Measurements from ENCODE around the gene CDKN1A. TPM values are rescaled to one million over a fixed set of nuclear protein-coding genes. Genes with fewer than 3 reads are reported as not detected.

CDKN1A gene
- total and polyA plus RNA-seq, 10 of the 15 experiments (the other 5 are each of a cell fraction or from before 2014, with no cell fraction given) = 25.2 to 637 (median 216) TPM

DNA sequence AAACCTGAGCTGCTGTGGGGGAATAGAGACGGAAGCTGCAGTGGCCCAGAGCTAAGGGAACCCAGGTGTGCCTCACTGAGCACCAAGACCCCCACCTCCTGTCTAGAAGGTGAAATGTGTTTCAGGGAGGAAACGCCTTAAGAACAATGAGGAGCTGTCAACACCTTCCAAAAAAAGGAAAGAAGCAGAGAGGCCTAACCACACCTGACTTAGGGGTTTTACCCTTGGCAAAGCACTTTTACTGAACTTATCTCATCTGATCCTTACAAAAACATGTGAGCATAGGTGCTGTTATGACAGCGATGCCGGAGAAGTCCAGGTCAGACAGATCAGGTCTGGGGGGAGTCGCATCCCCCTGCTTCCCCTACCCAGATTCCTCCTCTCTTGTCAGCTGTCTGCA is 16.1 kb upstream of the CDKN1A start (continued):
- TF ChIP-seq EP300 (IDR thresholded peaks at IDR 0.05; ENCODE audit: borderline replicate concordance in 1 of 2, control insufficient read depth in 1 of 2, low read depth in 2 of 2, low read length in 2 of 2) (peak in 1 of 2 experiments; percentile 15; a peak in 1 of 4 replicates), RAD21 (IDR thresholded peaks at IDR 0.05; ENCODE audit: insufficient read depth, low read depth, low read length) (peak; percentile 9; the same call in 1 of the 2 replicates), NFYA (IDR thresholded peaks at IDR 0.05; ENCODE audit: borderline replicate concordance, low read depth, low read length) (no peak), IKZF2 (IDR thresholded peaks at IDR 0.05) (peak; percentile 78; a peak in 3 of 4 replicates), SIN3A (IDR thresholded peaks at IDR 0.05; ENCODE audit: low read depth, low read length) (no peak), DPF2 (IDR thresholded peaks at IDR 0.05) (0 out of 2 replicates have a peak, but pooled peaks have one; percentile 28), RUNX3 (IDR thresholded peaks at IDR 0.05; ENCODE audit: low read length) (peak; percentile 73), RAD51 (IDR thresholded peaks at IDR 0.05) (peak; percentile 46), HDAC2 (IDR thresholded peaks at IDR 0.05) (no peak), IKZF1 (conservative IDR thresholded peaks at IDR 0.05) (peak; percentile 68; the same call in 1 of the 2 replicates), SPI1 (IDR thresholded peaks at IDR 0.05; ENCODE audit: borderline replicate concordance, insufficient read depth, low read depth, low read length) (no peak), MTA2 (IDR thresholded peaks at IDR 0.05; ENCODE audit: low read depth) (peak; percentile 68), ETV6 (conservative IDR thresholded peaks at IDR 0.05 in 1 of 2, IDR thresholded peaks at IDR 0.05 in 1 of 2; ENCODE audit: borderline replicate concordance in 1 of 2, low read depth in 1 of 2) (0 out of 4 replicates have a peak, but pooled peaks of 1 of the 2 experiments have one; percentile 17), STAT1 (conservative IDR thresholded peaks at IDR 0.05) (no peak), KLF5 (IDR thresholded peaks at IDR 0.05; ENCODE audit: partially characterized antibody) (no peak)
- TF ChIP-seq, protein P1, sequence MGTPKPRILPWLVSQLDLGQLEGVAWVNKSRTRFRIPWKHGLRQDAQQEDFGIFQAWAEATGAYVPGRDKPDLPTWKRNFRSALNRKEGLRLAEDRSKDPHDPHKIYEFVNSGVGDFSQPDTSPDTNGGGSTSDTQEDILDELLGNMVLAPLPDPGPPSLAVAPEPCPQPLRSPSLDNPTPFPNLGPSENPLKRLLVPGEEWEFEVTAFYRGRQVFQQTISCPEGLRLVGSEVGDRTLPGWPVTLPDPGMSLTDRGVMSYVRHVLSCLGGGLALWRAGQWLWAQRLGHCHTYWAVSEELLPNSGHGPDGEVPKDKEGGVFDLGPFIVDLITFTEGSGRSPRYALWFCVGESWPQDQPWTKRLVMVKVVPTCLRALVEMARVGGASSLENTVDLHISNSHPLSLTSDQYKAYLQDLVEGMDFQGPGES (IDR thresholded peaks at IDR 0.05) = 0 out of 2 replicates have a peak, but pooled peaks have one; percentile 3
- TF ChIP-seq, protein P2, sequence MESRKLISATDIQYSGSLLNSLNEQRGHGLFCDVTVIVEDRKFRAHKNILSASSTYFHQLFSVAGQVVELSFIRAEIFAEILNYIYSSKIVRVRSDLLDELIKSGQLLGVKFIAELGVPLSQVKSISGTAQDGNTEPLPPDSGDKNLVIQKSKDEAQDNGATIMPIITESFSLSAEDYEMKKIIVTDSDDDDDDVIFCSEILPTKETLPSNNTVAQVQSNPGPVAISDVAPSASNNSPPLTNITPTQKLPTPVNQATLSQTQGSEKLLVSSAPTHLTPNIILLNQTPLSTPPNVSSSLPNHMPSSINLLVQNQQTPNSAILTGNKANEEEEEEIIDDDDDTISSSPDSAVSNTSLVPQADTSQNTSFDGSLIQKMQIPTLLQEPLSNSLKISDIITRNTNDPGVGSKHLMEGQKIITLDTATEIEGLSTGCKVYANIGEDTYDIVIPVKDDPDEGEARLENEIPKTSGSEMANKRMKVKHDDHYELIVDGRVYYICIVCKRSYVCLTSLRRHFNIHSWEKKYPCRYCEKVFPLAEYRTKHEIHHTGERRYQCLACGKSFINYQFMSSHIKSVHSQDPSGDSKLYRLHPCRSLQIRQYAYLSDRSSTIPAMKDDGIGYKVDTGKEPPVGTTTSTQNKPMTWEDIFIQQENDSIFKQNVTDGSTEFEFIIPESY (IDR thresholded peaks at IDR 0.05) = no peak
